HG02610 (cell line): ENCODE measurements around the gene KRT1.
"Not testable (repeated sequence)": the region's sequence is repeated elsewhere in the genome, so short reads cannot be mapped to it uniquely, and the experiment has no call there.

ENCODE experiments used
- ATAC-seq: cut with Tn5 transposase; IDR thresholded peaks from one replicate; pipeline ENCODE4 v1.9.1; 2021; ENCODE audit warnings: mild to moderate bottlenecking, moderate library complexity; ENCODE audit not compliant: unreplicated experiment

KRT1 gene

DNA sequence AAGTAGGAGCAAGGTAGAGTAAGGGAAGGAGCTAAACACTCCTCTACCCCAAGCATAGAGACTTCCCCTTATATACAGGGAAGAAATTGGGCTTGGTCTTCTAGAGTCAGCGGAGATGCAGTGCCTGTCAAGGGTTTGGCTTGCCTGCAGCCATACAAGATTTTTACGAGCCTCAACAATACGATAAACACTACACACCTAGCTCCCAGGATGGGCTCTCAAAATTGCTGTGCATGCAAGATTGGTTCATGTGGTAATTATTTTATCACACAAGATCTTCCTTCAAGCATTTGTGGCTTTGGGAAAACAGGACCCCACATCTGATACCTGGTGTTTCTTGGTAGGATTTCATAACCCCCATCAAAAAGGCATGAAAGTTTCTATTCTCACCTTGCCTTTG is at the start of gene KRT1:
Gene KRT1 (minus strand): TSS at position 45 of the 400 bp plus-strand sequence. CDS start 59 bp downstream, outside the sequence.
- no peak for ATAC-seq

DNA sequence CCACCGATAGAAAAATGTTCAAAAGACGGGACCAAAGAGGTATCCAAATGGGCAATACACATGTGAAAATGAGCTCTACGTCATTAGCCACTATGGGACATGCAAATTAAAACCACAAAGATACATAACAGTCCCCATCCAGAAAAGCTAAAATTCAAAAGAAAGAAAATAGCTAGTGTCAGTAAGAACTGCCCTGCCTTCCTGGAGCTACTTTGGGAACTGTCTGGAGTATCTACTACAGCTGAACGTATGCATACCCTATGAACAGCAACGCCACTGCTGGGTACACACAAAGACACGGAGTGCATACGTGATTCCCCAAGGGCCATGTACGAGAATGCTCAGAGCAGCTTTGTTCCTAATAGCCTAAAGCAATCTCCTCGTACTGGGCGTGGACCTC is 48.9 kb upstream of the KRT1 start:
- no peak for ATAC-seq

DNA sequence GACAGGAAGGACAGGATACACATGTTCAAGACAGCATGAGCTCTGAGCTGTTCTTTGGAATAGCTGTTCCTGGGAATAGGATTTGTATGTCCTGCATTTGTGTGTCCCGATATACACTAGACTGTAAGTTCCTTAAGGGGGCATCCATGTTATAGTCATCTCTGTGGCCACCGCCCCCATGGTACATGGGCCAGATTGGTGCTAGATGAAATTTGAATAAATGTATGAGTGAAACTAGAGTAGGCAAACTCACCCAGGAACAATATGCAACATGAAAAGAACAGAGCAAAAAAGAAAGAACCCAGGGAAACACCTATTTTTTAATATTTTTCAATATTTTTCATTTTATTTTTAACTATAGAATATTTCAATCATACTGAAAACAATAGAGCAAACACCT is 48.2 kb upstream of the KRT1 start:
- no peak for ATAC-seq

DNA sequence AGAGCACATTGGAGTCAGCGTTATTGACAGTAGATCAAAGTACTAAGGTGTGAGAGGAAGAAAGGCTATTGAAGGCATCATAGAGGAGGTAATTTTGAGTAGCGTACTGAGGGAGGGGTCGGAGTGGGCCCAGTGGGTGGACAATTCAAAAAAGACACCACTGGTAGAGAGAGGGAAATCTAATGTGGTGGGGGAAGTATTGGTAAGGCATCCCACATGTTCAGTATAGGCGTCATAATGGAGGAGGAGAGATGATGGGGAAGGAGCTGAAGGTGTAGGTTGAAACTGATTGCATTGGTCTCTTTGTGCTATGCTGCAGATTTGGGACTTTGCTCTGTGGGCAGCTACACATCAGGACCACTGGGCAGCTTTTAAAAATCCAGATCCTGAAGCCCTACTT is 46.8 kb upstream of the KRT1 start:
- ATAC-seq: no peak

DNA sequence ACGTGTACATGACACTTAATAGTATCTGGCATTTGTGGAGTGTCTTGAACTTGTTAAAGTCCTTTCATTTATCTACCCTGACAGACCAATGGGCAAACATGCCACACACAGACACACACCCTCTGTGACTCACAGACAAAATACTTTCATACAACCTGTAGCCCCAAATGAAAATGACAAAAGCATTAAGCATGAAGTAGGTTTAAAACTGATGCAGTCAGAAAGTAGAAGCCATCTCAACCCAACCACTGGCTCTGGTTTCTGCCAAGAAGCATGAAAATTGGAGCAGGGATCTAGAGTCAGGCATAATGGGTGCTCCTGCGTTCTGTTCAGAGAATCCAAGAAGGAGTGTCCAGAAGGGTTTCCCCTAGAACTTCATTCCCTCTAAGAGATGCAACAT is 46.2 kb upstream of the KRT1 start:
- no peak for ATAC-seq

DNA sequence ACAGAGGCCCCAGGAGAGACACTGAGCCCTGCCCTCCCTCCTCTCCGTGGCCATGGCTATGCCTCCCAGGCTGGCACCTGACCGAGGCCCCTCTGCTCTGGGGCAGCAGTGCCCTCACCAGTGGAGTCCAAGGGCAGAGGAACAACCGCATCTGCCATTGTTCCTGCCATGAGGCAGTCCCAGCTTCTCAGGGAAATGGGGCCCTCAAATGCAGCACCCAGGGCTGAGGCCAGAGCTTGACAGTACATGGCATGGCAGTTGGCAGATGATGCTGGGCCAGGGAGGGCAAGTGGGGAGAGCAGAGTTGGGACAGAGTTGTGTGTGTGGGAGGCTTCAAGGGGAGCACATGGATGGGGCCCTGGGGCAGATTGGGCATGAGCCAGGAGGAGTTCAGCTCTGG is 44.2 kb upstream of the KRT1 start:
- ATAC-seq: no peak

DNA sequence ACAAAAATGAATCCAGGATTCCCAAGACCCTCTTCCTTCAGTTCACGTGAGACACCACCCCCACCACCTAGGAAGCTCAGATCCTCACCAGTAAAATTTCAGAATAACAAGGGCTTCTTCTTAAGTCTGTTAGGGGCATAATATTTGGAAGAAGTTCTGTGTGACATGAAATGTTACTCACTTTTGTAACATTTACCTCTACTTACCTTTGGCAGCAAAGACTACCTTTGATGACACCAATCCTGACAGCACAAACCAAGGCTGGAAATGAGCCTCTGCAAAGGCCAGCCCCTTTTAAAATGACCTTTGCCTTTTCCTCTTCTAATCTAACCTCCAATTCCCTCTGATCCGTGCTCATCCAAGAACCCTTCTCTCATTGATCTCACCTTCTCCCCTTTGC is 42.5 kb upstream of the KRT1 start:
- ATAC-seq: no peak

DNA sequence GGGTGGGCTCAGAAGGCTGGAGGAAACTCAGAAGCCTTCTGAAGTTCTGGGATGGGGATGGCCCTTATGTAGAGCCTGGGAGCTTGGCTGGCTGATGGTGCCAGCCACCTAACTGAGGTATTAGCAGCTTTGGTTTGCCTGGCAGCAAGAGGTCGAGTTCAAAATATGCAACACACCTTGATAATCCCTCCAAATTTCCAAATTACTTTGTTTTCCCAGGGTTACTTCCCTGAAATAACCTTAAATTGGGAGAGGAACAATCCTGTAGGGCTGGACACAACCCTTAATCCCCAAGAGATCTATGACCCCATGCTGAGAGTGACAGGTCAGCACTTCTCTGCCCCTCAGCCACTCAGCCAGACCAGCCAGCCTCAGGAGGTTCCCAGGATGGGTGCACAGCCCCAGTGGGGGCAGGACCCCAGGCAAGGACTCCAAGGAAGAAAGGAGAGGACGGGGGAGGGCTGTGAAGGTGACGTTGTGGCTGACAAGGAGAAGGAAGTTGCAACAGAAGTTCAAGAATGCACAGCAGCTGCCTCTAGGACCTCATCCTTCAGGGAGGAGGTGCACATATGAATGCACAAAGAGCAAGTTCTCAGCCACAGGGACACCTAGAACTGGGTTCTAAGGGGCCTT is 41.7 kb upstream of the KRT1 start:
- no peak for ATAC-seq

DNA sequence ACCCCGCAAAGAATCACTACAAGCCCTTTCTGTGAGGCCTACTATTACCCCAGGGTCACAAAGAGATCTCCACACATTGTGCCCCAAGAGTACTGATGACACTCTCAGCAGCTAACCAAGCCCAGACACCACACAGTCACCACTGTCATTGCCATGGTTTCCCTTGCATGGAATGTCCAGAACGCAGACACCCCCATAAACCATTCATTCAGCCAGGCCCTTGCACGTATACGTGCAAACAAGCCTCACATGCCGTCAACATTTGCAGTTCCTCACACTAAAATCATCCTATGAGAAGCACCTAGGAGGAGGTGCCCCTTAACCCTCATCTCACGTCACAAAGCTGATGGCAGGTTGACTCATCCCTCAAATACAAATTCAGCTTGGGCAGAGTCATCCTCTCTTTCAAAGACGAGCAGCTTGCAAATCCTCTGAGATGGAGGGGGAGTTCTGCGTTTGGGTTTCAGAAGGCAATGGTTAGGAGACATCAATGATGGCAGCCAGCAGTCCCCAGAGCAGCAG is 40.2 kb upstream of the KRT1 start:
- ATAC-seq: no peak

DNA sequence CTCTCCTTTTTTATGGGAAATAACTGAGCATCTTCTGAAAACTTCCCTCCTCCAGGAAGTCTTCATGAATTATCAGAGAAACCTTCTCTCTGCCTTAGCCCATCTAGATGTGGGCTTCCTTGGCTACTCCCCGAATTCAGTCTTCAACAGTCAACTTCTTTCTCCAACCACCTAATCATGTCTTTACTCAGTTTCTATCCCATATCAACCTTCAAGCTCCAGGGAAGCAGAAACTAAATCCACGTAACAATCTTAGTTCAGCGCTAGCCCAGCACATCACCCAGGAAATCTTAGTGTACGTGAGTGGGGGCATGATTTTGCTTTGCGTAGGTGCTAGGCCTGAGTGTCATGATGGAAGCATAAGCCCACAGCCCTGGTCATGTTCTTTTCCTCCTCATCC is 35.9 kb upstream of the KRT1 start:
- no peak for ATAC-seq

DNA sequence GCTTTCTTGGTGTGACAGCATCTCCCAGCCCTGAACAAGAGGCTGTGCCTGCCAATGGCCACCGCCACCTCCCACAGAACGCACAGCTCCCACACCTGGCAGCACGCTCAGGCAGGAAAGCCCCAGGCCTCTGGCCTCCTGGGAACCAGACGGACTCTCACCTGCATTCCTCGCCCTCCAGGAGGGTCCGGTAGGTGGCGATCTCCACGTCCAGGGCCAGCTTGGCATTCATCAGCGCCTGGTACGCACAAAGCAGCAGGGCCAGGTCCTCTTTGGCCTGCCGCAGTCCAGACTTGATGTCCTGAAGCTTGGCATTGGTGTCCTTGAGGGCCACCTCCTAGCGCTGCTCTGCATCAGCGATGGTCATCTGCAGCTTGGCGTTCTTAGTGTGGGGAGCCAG is 35.2 kb upstream of the KRT1 start:
- ATAC-seq: no peak

DNA sequence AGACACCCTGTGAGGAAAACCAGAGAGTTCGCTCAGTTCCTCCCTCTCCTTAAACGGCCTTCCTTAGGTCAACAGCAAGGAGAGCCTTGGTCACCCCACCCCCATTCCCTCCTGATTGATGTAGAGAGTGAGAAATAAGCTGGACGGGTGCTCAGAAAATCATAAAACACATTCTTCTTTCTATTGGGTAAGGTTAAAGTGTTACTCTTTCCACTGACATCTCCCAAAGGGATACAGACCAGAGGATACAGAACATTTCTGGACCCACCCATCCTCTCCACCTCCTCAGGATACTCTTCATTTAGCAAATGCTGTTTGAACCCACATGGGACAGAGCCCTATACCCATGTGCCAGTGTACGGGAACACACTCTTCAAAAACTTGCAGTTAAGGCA is 34.7 kb upstream of the KRT1 start:
- ATAC-seq: no peak

DNA sequence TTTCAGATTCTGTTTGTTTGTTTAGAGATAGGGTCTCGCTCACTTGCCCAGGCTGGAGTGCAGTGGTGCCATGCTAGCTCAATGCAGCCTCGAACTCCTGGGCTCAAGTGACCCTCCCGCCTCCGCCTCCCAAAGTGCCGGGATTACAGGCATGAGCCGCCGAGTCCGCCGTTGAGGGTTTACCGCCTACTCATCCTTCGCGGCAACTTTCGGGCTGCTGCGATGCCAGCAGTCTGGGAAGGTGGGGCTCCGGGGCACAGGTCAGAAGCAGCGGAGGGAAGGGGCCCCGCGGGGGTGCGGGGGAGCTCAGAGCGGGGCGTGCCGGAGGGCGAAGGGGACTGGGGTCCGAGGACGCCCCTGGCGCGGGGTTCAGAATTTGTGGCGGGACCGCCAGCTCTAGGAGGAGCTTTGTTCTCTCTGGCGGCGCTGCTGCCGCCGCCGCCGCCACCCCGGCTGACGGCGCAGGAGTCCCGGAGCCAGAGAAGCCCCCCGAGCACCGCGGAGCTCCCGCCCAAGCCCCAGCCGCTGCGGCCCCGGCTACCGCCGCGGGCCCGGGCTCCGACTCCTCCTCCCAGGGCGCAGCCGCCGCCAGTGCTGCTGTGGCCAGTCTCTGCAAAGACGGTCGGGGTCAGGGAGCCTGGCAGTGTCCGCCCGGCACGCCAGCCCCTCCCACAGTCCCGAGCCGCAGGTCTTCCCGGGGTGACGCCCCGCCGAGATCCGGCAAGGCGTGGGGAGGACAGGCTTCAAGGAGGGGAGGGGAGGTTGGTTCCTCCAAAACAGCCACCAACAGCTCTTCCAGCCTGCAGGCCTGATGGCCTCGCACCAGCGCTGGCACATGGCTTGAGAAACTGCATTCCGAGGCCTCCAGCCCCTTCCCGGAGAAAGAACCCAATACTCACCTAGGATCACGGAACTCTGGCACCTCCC is 34.0 kb upstream of the KRT1 start:
- no peak for ATAC-seq

DNA sequence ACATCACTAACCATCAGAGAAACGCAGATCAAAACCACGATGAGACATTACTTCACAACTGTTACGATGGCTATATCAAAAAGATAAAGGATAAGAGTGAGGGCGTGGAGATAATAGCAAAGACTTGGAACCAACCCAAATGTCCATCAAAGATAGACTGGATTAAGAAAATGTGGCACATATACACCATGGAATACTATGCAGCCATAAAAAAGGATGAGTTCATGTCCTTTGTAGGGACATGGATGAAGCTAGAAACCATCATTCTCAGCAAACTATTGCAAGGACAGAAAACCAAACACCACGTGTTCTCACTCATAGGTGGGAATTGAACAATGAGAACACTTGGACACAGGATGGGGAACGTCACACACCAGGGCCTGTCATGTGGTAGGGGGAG is 31.9 kb upstream of the KRT1 start:
- ATAC-seq: not testable (repeated sequence)

DNA sequence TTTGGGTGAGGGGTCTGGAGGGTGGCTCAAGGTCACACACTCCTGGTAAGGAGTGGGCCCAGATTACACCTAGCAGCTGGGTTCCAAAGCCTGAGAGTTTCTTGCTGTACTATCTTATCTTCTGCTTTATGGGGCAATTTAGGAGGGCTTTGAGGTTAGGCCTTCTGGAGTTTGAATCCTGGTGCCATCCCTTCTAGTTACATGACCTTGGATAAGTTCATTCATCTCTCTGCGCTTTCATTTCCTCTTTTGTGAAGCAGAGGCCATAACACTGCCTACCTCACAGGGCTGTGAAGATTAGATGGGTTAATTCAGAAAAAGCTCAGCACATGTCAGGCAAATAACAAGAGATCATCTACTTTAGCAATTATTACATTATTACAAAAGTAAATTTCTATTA is 30.5 kb upstream of the KRT1 start:
- no peak for ATAC-seq

DNA sequence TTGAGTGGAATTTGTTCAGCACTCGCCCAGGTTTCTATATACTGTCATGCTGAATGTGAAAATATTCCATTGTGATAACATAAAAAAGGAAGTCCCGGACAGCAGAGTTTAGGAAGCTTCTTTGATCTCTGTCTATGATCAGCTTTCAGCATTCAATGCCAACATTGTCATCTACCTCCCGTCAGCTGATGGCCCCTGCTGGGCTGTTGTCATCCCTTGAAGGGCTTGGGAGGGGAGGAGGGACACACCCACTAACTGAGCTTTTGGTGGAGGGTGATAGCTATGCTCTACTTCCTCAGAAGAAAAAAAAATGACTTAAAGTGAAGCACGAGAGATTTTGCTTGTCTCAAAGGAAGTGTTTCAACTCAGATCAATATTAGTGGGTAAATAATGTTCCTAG is 27.8 kb upstream of the KRT1 start:
- no peak for ATAC-seq

DNA sequence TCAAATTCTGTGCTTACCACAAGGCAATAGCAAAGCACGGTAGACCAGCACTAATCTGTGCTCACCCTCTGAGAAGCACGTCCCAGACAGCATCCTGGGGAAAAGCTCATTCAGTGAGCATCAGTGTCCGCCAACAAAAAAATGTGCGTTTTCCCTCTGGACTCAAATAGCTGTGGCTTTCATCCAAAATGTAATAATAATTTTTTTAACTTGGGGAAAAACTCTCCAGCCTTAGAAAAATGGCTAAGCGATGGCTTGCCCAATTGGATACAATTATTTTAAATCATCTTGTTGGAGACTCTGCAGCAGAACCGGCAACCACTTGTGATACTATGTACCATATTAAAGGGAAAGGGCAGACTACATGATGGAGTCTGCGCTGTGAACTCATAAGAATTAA is 24.3 kb upstream of the KRT1 start:
- ATAC-seq: no peak

DNA sequence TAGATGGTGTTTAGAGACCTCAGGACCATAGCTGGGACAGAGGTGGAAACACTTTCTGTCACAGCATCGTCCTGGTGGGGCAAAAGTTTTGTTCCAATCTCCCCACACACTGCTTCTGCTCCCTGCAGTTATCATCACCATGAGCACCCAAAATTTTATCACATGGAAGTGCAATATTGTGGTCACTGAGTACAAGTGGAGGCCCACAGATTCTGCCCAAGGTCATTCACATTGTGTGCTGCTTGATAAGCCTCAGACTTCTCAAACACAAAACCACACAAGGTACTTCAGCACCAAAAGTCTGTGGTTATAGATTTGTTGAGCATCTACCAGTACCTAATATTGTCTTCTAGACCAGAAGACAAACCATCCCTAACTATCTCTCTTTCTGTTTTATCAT is 23.7 kb upstream of the KRT1 start:
- ATAC-seq: no peak

DNA sequence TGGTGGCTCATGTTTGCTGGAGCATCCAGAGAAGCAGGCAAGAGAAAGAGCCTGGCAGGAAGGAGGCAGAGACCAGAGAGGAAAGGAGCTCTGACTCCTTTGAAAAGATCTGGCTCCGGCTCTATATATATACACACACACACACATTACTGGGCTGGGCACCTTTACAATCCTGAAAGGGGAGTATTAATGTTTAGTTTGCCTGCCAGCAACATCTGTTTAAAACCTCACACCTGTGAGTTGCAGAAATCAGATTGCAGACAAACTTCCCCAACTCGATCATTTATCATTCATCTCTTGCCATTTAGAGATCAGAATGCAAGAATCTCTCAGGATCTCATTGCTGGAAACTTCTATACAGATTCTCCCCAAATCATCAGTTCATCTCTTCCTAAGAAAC is 23.2 kb upstream of the KRT1 start, which contains the start of gene KRT77:
Gene KRT77 (minus strand): TSS at position 101 of the 400 bp plus-strand sequence. CDS start 90 bp downstream, at position 11.
- no peak for ATAC-seq

DNA sequence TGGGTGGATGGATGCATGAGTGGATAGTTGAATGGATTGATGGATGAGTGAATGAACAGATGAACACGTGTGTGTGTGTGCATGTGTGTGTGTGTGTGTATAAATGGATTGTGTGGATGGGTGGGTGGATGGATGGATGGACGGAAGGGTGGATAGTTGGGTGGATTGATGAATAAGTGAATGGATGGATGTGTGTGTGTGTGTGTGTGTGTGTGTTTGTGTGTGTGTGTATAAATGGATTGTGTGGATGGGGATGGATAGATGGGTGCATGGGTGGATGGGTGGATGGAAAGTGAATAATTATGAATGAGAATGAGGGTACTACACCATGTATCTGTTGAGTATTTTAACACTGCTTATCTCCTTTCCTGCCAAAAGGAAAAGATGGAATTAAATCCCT is 22.1 kb upstream of the KRT1 start:
- ATAC-seq: no peak

DNA sequence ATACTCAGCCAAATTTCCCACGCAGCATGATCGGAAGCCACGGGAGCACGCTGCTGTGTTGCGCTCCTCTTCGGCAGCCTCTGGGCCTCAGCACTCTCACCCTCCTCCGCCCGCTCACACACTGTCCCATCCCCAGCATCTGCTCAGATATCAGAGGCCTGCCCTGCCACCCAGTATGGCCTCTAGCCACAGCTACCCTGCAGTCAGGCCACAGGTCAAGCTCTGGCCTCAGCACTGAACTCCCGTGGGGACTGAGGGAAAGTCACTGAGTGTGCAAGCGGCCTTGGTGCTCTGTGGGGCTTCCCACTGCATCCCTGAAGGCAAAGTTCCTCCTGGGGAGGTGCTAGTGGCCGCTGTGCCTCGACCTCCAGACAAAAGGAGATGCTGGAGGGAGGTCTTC is 21.1 kb upstream of the KRT1 start:
- no peak for ATAC-seq

DNA sequence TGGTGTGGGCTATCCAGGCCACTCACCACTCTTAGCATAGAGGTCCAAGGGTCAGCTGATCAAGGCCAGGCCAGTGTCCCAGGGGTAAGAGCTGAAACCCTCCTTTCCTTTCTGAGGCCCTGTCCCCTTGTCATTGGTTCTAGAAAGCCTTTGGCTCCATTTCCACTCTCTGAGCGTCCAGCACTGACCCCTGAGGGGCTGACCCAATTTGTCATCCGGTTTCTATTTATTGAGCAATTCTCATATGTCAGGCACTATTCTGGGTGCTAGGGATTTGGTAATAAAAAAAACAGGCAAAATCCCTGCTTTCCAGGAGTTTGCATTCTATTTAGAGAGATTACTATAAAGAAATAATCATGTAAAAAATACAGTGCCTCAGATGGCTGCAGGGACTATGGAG is 19.8 kb upstream of the KRT1 start:
- no peak for ATAC-seq
